Activated CD4-positive, alpha-beta T cell treated with anti-CD3 and anti-CD28 coated beads, Interleukin-2, amount 10 ng/mL, durations not matched to agents 24 days and 14 days (primary cell): ENCODE measurements around the gene LIPM. TPM values are rescaled to one million over a fixed set of nuclear protein-coding genes. Genes with fewer than 3 reads are reported as not detected.

Experiments
- DNase-seq: peaks from one replicate; pipeline ENCODE4 v3.0.0; 2022
- H3K27ac Mint-ChIP-seq: one replicate; pipeline ENCODE4 v1.8.0; 2022; ENCODE audit warnings: mild to moderate bottlenecking, mixed read lengths
- H3K27me3 Mint-ChIP-seq: one replicate; pipeline ENCODE4 v1.8.0; 2022; ENCODE audit warnings: mixed read lengths
- H3K36me3 Mint-ChIP-seq: one replicate; pipeline ENCODE4 v1.8.0; 2022; ENCODE audit warnings: low read depth, mild to moderate bottlenecking, mixed read lengths
- H3K4me1 Mint-ChIP-seq: one replicate; pipeline ENCODE4 v1.8.0; 2021; ENCODE audit warnings: mixed read lengths
- H3K4me3 Mint-ChIP-seq: one replicate; pipeline ENCODE4 v1.8.0; 2022; ENCODE audit warnings: mild to moderate bottlenecking, moderate library complexity, mixed read lengths
- H3K9me3 Mint-ChIP-seq: one replicate; pipeline ENCODE4 v1.8.0; 2021; ENCODE audit warnings: mixed read lengths
- intact Hi-C: fragments of 100-400 bp; cut with micrococcal nuclease; formaldehyde crosslinking; loops from one replicate; pipeline ENCODE4 v1.15.1; 2023
- total RNA-seq: library from RNA; stranded (reverse); gene quantifications from 2 replicates; pipeline ENCODE4 v1.2.3, GENCODE V29; 2022

LIPM gene, protein sequence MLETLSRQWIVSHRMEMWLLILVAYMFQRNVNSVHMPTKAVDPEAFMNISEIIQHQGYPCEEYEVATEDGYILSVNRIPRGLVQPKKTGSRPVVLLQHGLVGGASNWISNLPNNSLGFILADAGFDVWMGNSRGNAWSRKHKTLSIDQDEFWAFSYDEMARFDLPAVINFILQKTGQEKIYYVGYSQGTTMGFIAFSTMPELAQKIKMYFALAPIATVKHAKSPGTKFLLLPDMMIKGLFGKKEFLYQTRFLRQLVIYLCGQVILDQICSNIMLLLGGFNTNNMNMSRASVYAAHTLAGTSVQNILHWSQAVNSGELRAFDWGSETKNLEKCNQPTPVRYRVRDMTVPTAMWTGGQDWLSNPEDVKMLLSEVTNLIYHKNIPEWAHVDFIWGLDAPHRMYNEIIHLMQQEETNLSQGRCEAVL
- total RNA-seq = not detected in 2 replicates

GRCh38 chr10:88802523-88803285 lies at the start of gene LIPM:
Gene LIPM (plus strand): TSS chr10:88802730. CDS start chr10:88802897, 167 bp downstream.
- Mint-ChIP-seq H3K27ac (no peak within 1 kb of the TSS), H3K4me3 (no peak within 1 kb of the TSS), H3K27me3 (peaks cover 50% of the 10 kb centered on the region), H3K36me3 (no peaks in the 10 kb centered on the region), H3K9me3 (no peaks in the 10 kb centered on the region), H3K4me1 (peaks cover 16% of the 10 kb centered on the region)
- DNase-seq = no peak
- intact Hi-C loops = no loop called here

GRCh38 chr10:88754287-88754686 lies 48.2 kb upstream of the LIPM start:
- Mint-ChIP-seq H3K27ac (no peak overlapping the region), H3K9me3 (no peaks in the 10 kb centered on the region), H3K36me3 (no peaks in the 10 kb centered on the region), H3K4me1 (peaks cover 5% of the 10 kb centered on the region), H3K27me3 (peaks cover 23% of the 10 kb centered on the region), H3K4me3 (no peak overlapping the region)
- no peak for DNase-seq
- intact Hi-C loops = loop anchor here (2.0 kb wide), 1 partner anchor 39 kb away; no protein-coding TSS in a partner anchor

- intact Hi-C loops = loop anchor here (2.0 to 5.0 kb wide), 2 partner anchors 37 to 48 kb away; partner anchors contain the start of gene LIPK
- Mint-ChIP-seq H3K4me3 (no peak overlapping the region), H3K36me3 (no peaks in the 10 kb centered on the region), H3K27ac (no peak overlapping the region), H3K4me1 (peaks cover 9% of the 10 kb centered on the region), H3K27me3 (peaks cover 20% of the 10 kb centered on the region), H3K9me3 (peaks cover 4% of the 10 kb centered on the region)
- DNase-seq = no peak
Measured at GRCh38 chr10:88755753-88756152, 46.8 kb upstream of the LIPM start.

DNA sequence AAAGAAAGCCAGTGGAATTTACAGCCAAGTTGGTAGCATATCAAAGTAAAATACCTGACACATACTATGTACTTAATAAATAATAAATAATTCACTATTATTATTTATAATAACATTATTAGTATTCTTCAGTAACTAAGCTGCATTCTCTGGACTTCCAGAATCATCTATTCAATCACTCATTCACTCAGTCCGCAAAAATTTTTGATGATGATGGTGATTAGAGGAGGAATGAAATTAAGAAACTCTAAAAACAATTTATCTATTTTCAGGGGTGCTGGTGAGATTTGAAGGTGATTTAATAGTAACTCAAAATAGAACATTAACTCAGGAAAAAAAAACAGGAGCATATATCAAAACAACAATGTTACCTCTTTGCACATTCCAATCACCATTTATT lies 45.9 kb upstream of the LIPM start:
- H3K9me3 Mint-ChIP-seq = peaks cover 4% of the 10 kb centered on the region
- H3K27me3 Mint-ChIP-seq = peaks cover 20% of the 10 kb centered on the region
- DNase-seq = no peak
- H3K4me1 Mint-ChIP-seq = peaks cover 9% of the 10 kb centered on the region
- H3K4me3 Mint-ChIP-seq = no peak overlapping the region
- intact Hi-C loops = loop anchor here (5.0 kb wide), 1 partner anchor 49 kb away; the partner anchor contains the start of gene LIPK
- no peaks in the 10 kb centered on the region for H3K36me3 Mint-ChIP-seq
- H3K27ac Mint-ChIP-seq = no peak overlapping the region

- H3K4me3 Mint-ChIP-seq = no peak within 1 kb of the TSS
- H3K4me1 Mint-ChIP-seq = peaks cover 9% of the 10 kb centered on the region
- no peak for DNase-seq
- H3K9me3 Mint-ChIP-seq = peaks cover 4% of the 10 kb centered on the region
- intact Hi-C loops = loop anchor here (5.0 kb wide), 1 partner anchor 52 kb away; the partner anchor contains the start of gene LIPK
- peaks cover 30% of the 10 kb centered on the region for H3K27me3 Mint-ChIP-seq
- H3K27ac Mint-ChIP-seq = no peak within 1 kb of the TSS
- no peaks in the 10 kb centered on the region for H3K36me3 Mint-ChIP-seq
Measured at GRCh38 chr10:88759366-88760101, 43.0 kb upstream of the LIPM start, which contains the start of gene LIPN. Gene LIPN (plus strand): TSS chr10:88760020. CDS start chr10:88761406, 1,386 bp downstream.

DNA sequence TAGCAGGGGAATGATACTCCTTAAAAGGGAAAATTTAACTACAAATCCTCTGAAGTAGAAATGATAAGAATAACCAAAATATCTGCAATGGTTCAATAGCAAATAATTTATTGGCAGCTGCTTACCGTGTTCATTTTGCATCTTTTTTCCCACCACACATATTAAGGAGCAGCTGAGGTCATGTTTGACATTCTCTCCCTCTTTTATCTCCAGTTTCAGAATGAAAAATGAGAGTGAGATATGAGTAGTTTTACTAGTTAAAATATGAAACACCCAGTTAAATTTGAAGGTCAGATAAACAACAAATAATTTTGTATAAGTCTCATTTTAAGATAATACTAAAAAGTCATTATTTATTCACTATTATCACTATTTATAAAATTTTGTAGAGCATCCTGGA lies 39.6 kb upstream of the LIPM start:
- Mint-ChIP-seq H3K9me3 (peaks cover 4% of the 10 kb centered on the region), H3K36me3 (no peaks in the 10 kb centered on the region), H3K27ac (no peak overlapping the region), H3K4me1 (peaks cover 4% of the 10 kb centered on the region), H3K27me3 (peaks cover 31% of the 10 kb centered on the region), H3K4me3 (no peak overlapping the region)
- no peak for DNase-seq
- intact Hi-C loops = no loop called here

GRCh38 chr10:88763441-88763840 lies 39.1 kb upstream of the LIPM start:
- H3K4me3 Mint-ChIP-seq = no peak overlapping the region
- H3K9me3 Mint-ChIP-seq = peaks cover 4% of the 10 kb centered on the region
- H3K27ac Mint-ChIP-seq = no peak overlapping the region
- peaks cover 4% of the 10 kb centered on the region for H3K4me1 Mint-ChIP-seq
- H3K36me3 Mint-ChIP-seq = no peaks in the 10 kb centered on the region
- peaks cover 35% of the 10 kb centered on the region for H3K27me3 Mint-ChIP-seq
- intact Hi-C loops = no loop called here
- DNase-seq = no peak

DNA sequence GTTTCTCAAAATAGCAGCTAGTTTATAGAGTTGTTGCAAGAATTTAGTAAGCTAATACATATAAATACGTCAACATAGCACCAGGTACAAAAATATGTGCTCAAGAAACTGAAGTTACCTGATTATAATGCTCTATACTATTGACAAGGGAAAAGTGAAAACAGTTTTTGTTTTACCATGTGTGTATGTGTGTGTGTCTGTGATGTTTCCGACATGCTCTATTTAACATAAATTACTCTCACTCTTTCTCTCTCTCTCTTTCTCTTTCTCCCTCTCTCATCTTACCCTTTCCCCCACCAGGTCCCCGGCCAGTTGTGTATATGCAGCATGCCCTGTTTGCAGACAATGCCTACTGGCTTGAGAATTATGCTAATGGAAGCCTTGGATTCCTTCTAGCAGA lies 38.4 kb upstream of the LIPM start:
- Mint-ChIP-seq H3K9me3 (peaks cover 4% of the 10 kb centered on the region), H3K27ac (no peak overlapping the region), H3K27me3 (peaks cover 39% of the 10 kb centered on the region), H3K4me1 (peaks cover 4% of the 10 kb centered on the region), H3K4me3 (no peak overlapping the region), H3K36me3 (no peaks in the 10 kb centered on the region)
- DNase-seq = no peak
- intact Hi-C loops = no loop called here

DNA sequence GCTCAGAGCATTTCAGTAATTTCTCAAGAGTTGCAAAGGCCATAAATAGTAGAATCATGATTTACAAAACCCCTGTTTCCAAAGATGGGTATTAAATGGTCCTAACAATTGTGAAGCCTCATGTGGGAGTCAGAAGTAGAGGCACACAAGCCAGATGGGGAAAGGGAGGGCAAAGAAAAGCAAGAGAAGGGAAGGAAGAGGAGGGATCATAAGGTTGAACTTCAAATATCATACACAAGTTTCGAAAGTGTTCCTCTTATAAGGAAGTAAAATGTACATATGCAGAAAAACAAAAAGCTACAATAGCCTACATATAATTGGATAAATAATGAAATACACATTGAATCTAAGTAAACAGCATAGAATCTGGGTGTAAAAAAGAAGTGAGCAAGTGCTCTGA lies 36.7 kb upstream of the LIPM start:
- intact Hi-C loops = no loop called here
- no peaks in the 10 kb centered on the region for H3K36me3 Mint-ChIP-seq
- no peaks in the 10 kb centered on the region for H3K4me1 Mint-ChIP-seq
- H3K27ac Mint-ChIP-seq = no peak overlapping the region
- H3K9me3 Mint-ChIP-seq = no peaks in the 10 kb centered on the region
- DNase-seq = no peak
- H3K27me3 Mint-ChIP-seq = peaks cover 47% of the 10 kb centered on the region
- no peak overlapping the region for H3K4me3 Mint-ChIP-seq

DNA sequence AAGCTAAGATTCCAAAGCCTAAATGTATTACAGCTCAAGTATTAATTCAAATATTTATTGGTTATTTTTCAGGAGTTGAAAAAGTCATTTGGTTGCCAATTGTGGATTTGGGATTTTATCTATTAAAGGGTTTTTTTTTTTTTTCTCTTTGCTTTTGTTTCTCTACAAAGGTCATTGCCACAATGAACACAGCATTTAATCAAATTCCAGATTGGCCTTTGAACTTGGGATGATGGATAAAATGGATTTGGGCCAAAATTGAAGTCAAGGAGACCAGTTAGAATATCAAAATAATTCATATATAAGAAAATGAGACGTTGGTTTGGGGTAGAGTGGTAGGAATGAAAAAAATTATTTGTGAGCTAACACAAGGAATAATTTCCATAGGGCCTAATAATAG lies 33.1 kb upstream of the LIPM start:
- Mint-ChIP-seq H3K27ac (no peak overlapping the region), H3K36me3 (no peaks in the 10 kb centered on the region), H3K9me3 (peaks cover 5% of the 10 kb centered on the region), H3K4me3 (no peak overlapping the region), H3K27me3 (peaks cover 52% of the 10 kb centered on the region), H3K4me1 (no peaks in the 10 kb centered on the region)
- no peak for DNase-seq
- intact Hi-C loops = no loop called here

GRCh38 chr10:88781206-88781605 lies 21.3 kb upstream of the LIPM start:
- Mint-ChIP-seq H3K27ac (no peak overlapping the region), H3K36me3 (no peaks in the 10 kb centered on the region), H3K9me3 (no peaks in the 10 kb centered on the region), H3K4me3 (no peak overlapping the region), H3K27me3 (peaks cover 39% of the 10 kb centered on the region), H3K4me1 (peaks cover 4% of the 10 kb centered on the region)
- intact Hi-C loops = no loop called here
- DNase-seq = no peak

- Mint-ChIP-seq H3K4me3 (no peak overlapping the region), H3K27ac (no peak overlapping the region), H3K27me3 (peaks cover 40% of the 10 kb centered on the region), H3K9me3 (no peaks in the 10 kb centered on the region), H3K4me1 (peaks cover 4% of the 10 kb centered on the region), H3K36me3 (no peaks in the 10 kb centered on the region)
- intact Hi-C loops = no loop called here
- DNase-seq = no peak
Measured at GRCh38 chr10:88782222-88782621, 20.3 kb upstream of the LIPM start.

GRCh38 chr10:88783724-88784123 lies 18.8 kb upstream of the LIPM start:
- no peak overlapping the region for H3K27ac Mint-ChIP-seq
- peaks cover 4% of the 10 kb centered on the region for H3K4me1 Mint-ChIP-seq
- no peaks in the 10 kb centered on the region for H3K9me3 Mint-ChIP-seq
- no peak for DNase-seq
- no peak overlapping the region for H3K4me3 Mint-ChIP-seq
- intact Hi-C loops = no loop called here
- H3K27me3 Mint-ChIP-seq = peaks cover 38% of the 10 kb centered on the region
- H3K36me3 Mint-ChIP-seq = no peaks in the 10 kb centered on the region
